Adipocyte (in vitro differentiated cells): Measurements from ENCODE around the gene PIM2.
A peak's percentile ranks its signal among the peaks of the same experiment; 100 is the strongest.

Source experiments
- DNase-seq: peaks from one replicate; pipeline ENCODE4 v3.0.0-alpha.2; 2015; ENCODE audit warnings: low read depth
- H3K27me3 ChIP-seq: replicated peaks from 2 replicates; pipeline ENCODE4 v1.7.0; 2013; ENCODE audit warnings: mild to moderate bottlenecking, low read length, moderate library complexity; ENCODE audit not compliant: control insufficient read depth, insufficient read depth
- H3K36me3 ChIP-seq: 2 replicates; pipeline ENCODE4 v1.7.0; 2013; ENCODE audit warnings: low read length, mild to moderate bottlenecking, moderate library complexity; ENCODE audit not compliant: control insufficient read depth, insufficient read depth, severe bottlenecking
- H3K4me1 ChIP-seq: 2 replicates; pipeline ENCODE4 v1.7.0; 2013; ENCODE audit warnings: mild to moderate bottlenecking, low read length, moderate library complexity; ENCODE audit not compliant: control insufficient read depth, insufficient read depth
- H3K4me3 ChIP-seq: 2 replicates; pipeline ENCODE4 v1.7.0; 2013; ENCODE audit warnings: mild to moderate bottlenecking, low read length, moderate library complexity
- H3K9ac ChIP-seq: 2 replicates; pipeline ENCODE4 v1.7.0; 2013; ENCODE audit warnings: mild to moderate bottlenecking, low read length, moderate library complexity
- H3K9me3 ChIP-seq: 2 replicates; pipeline ENCODE4 v1.7.0; 2013; ENCODE audit warnings: mild to moderate bottlenecking, low read length, moderate library complexity; ENCODE audit not compliant: control insufficient read depth

PIM2 gene

DNA sequence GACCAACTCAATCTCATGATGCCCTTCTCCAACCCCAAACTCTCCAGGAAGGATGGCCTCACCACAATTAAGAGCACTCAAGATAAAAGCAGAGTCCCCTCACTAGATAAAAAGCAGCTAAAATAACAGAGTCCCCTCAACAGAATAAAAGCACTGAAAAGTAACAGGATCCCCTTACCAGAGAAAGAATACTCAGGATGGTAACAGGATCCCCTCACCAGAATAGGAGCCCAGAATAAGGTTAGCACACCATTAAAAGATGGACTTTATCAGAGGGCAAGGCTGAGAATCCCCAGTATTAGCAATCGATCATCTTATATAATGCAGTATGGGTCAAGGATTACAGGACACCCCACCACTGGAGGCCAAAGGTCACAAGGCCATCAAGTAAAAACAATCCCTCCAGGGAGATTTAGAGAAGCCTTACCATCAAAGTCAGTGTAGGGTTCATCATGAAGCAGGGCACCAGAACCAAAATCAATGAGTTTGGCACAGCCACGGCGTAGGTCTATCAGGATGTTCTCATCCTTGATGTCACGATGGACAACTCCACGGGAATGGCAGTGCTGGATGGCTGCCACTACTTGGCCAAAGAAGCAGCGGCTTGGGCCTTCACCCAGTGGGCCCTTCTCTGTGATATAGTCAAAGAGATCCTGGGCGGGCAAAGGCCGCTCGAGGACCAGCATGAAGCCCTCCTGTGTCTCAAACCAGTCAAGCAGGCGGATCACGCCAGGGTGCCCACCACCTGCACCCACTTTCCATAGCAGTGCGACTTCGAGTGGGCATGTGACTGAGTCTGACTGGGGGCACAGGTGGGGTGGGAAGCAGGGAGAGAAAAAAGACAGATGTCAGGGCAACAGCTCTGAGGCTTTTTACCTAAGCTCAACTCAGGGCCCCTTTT is 4.0 kb downstream of the PIM2 start:
- H3K36me3 ChIP-seq = no peaks in the 10 kb centered on the region
- H3K4me3 ChIP-seq = no peak overlapping the region
- no peak overlapping the region for H3K9ac ChIP-seq
- H3K27me3 ChIP-seq = no peaks in the 10 kb centered on the region
- H3K9me3 ChIP-seq = no peaks in the 10 kb centered on the region
- H3K4me1 ChIP-seq = peaks cover 10% of the 10 kb centered on the region
- no peak for DNase-seq

DNA sequence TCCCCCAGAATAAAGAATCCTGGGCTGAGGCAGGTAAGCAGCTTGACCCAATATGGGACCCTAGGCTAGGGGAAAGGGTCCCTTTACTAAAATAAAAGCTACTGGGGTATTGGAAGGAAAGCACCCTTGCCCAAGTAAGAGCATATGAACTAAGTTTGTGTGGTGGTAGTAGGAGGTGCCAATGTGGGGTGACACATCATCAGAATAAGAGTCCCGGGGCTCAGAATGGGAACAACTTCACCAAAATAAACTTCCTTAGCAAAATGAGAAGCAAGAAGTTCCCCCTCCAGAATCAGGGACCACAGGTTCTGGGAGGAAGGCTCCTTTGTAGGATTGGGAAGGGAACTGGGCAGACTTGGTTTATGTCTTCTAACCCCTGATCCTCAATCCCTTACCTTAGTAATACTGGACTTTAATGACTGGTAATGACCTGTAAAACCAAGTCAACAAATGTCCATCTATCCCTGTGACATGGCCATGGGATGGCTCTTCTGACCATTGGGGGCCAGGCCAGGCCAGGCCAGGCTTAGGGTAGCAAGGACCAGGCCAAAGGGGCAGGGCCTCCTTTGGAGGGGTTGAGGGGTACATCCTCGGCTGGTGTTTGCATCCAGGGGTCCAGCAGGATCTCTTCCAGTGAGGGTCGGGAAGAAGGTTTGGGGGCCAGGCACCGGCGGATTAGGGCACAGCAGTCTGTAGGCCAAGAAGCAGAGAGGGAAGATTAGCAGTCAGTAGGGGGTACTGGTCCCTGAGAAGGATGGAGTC is 5.0 kb downstream of the PIM2 start:
- Histone ChIP-seq H3K36me3 (no peaks in the 10 kb centered on the region), H3K9me3 (no peaks in the 10 kb centered on the region), H3K9ac (no peak overlapping the region), H3K27me3 (no peaks in the 10 kb centered on the region), H3K4me1 (peaks cover 4% of the 10 kb centered on the region), H3K4me3 (no peak overlapping the region)
- no peak for DNase-seq

DNA sequence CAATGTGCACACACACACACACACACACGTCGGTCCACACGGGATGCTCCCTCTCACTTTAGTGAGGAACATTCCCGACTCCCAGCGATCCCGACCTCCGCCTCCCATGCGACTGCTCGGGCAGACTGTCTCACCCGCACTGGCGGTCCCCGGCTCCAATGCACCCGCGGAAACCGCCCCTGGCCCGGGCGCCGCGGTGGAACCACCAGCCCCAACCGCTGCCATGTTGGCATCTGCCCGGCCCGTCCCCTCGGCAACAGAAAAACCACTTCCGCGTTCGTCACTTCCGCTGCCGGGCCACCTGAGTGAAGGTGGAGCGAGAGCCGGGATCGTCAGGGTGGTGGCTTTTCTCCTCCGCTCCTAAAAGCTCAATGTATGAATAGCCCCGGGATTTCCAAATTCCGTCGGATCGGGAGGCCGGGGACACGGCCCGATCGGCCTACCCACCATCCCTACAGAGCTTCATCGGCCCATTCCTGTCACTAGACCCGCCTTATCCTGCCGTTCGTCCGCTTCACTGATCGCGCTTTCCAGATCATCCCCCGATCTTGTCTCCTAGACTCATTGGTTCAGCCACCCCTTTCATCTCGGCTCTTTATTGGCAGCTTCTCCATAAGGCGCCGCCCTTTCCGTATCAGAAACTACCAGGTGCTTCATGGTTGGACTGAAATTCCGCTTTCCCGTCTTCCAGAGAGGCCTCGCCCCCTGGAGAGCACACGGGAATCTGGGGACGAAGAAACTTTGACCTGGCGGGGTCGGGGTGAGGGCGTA is 7.2 kb downstream of the PIM2 start, which contains the start of gene SLC35A2:
Gene SLC35A2 (minus strand): TSS at position 235 of the 771 bp plus-strand sequence. CDS start 10 bp downstream, at position 225.
- H3K9ac ChIP-seq = peak within 1 kb of the TSS; percentile 86
- peak; percentile 82 for DNase-seq
- H3K4me3 ChIP-seq = peak within 1 kb of the TSS; percentile 89
- no peaks in the 10 kb centered on the region for H3K36me3 ChIP-seq
- H3K4me1 ChIP-seq = no peaks in the 10 kb centered on the region
- no peaks in the 10 kb centered on the region for H3K9me3 ChIP-seq
- no peaks in the 10 kb centered on the region for H3K27me3 ChIP-seq

DNA sequence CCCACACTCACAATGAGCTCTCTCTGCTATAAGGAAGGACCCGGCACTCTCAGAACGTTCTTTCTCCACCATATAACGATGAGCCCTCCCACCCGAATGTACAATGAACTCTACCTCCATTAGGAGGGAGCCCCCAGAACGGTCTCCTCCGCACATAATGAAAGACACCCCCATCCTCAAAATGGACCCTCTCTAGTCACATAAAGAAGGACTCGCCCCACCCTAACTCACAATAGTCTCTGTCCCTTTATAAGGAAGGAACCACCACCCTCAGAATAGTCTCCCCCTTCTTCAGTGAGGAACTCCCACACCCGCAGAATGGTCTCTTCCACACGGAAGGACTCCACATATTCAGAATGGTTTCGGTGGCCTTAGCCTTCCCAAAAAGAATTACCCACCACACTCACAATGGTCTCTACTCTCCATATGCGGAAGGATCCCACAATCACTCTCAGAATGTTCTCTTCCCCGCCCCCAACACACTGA is 7.9 kb downstream of the PIM2 start:
- peaks cover 6% of the 10 kb centered on the region for H3K36me3 ChIP-seq
- H3K9me3 ChIP-seq = no peaks in the 10 kb centered on the region
- peak overlapping the region; percentile 86 for H3K9ac ChIP-seq
- DNase-seq = peak; percentile 42
- no peaks in the 10 kb centered on the region for H3K27me3 ChIP-seq
- H3K4me3 ChIP-seq = peak overlapping the region; percentile 89
- H3K4me1 ChIP-seq = no peaks in the 10 kb centered on the region

DNA sequence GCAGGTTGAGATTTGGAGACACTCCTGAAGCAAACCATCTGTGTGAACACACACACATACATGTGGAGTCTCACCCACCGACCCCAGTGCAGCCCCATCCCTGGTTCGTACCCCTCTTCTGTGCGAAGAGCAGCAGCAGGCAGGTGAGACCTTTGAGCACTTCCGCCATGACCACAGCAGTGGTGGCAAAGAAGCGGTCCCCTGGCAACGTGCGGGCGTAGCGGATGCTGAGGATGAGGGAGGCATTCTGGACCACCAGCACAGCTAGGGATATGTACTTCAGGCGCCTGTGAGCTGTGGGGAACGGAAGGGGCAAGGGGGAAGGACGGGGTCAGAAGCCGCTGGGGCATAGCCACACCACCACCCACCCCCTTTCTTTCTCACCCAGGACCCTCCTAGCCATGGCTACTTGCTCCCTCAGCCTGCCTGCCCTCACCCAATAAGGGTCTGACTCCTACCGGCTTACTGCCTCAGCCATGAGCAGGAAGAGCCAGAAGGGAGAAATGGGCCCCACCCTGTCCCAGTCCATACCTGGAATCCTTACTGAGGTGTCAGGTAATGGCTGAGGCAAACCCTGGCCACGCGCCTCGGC is 9.0 kb downstream of the PIM2 start:
- H3K9me3 ChIP-seq = no peaks in the 10 kb centered on the region
- peak overlapping the region; percentile 89 for H3K4me3 ChIP-seq
- no peaks in the 10 kb centered on the region for H3K27me3 ChIP-seq

DNA sequence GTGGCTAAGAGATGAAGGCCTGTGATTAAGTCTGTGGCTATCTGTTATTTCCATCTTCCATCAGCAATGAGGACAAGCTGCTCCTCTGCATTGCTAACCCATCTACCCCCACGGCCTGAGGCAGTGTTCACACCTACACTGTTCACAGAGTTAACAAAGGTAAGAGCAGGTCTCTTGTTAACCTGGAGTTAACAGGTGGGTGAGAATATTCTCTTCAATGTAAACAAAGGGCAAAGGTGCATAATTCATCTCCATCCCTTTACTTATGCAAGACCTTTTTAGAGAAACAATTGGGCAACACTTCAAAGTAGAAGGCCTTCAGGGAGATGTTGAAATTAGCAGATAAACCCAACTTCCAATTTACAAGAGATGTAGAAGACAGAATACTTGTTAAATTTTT is 10.2 kb downstream of the PIM2 start:
- no peak overlapping the region for H3K9ac ChIP-seq
- H3K4me1 ChIP-seq = no peaks in the 10 kb centered on the region
- no peak for DNase-seq
- peaks cover 15% of the 10 kb centered on the region for H3K36me3 ChIP-seq
- no peaks in the 10 kb centered on the region for H3K9me3 ChIP-seq
- no peaks in the 10 kb centered on the region for H3K27me3 ChIP-seq
- H3K4me3 ChIP-seq = no peak overlapping the region

More for the DNA sequence above, 9.0 kb downstream of the PIM2 start:
- Histone ChIP-seq H3K9ac (no peak overlapping the region), H3K4me1 (no peaks in the 10 kb centered on the region), H3K36me3 (peaks cover 14% of the 10 kb centered on the region)
- DNase-seq = no peak

DNA sequence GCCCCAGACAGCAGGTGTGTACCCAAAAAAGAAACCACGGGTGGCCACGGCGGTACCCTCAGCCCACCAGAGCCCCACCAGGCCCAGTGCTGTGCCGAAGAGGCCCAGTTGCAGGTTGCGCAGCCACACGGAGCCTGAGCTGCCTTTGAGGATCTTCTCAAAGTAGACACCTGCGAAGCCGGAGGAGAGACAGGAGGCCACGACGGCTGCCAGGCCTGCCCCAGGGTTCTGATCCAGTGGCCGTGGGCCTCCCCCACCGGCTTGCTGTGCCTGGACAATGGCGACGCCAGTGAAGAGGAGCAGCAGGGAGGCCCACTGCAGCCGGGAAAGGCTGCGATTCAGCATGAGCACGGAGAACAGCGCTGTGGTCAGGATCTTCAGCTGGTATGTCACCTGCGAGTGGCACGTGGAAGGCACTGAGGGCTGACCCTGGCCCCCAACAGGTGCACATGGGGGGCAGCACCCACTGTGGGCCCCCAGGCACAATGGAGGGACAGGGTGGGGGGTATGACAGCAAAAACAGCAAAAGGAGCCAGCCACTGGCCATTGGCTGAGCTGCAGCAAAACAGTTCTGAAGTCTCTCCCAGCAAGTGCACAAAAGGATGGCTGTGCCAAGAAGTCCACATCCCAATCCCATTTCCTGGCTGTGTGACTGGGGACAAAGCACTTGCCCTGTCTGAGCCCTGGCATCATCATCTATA is 13.6 kb downstream of the PIM2 start:
- H3K27me3 ChIP-seq = no peaks in the 10 kb centered on the region
- H3K9me3 ChIP-seq = no peaks in the 10 kb centered on the region
- H3K36me3 ChIP-seq = peaks cover 44% of the 10 kb centered on the region
- no peak overlapping the region for H3K9ac ChIP-seq
- no peak overlapping the region for H3K4me3 ChIP-seq
- H3K4me1 ChIP-seq = no peaks in the 10 kb centered on the region
- no peak for DNase-seq

DNA sequence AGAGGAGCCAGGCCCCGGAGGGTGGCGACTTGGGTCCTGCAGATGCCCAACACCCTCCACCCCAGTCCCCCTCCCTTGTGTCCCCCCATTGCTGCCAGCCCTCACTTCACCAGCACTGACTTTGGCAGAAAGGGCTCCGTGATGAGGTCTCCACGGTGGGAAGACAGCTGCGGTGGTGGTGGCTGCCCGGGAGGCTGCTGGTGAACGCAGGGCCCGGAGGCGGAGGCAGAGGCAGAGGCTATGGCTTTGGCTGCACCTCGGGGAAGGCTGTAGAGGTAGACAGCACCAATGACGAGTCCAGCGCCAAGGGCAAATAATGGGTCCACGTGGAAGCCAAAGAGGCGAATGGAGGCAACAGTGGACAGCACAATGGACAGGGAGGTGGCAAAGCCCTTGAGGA is 14.2 kb downstream of the PIM2 start:
- Histone ChIP-seq H3K27me3 (no peaks in the 10 kb centered on the region), H3K36me3 (peaks cover 44% of the 10 kb centered on the region), H3K9me3 (no peaks in the 10 kb centered on the region), H3K4me3 (no peak overlapping the region), H3K4me1 (no peaks in the 10 kb centered on the region), H3K9ac (no peak overlapping the region)
- DNase-seq = no peak

DNA sequence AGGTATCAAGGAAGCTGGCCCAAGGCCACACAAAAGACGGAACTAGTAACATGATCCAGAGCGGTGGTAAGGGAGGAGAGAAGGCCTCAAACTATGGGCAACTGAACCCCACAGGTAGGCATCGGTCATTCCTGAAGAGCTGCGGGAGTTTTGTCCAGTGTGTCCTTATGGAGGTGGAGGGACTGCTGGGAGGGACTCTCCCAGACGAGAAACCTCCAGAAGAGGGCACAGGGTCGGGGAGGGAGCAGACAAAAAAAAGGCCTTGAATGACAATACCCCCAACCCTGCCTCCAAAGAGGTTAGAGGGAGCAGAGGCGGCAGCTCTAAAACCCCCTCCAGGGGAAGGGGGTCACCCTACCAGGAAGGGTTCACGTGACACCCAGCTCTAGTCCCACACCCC is 14.6 kb downstream of the PIM2 start:
- DNase-seq = no peak
- Histone ChIP-seq H3K9ac (no peak overlapping the region), H3K36me3 (peaks cover 44% of the 10 kb centered on the region), H3K27me3 (no peaks in the 10 kb centered on the region), H3K4me1 (no peaks in the 10 kb centered on the region), H3K9me3 (no peaks in the 10 kb centered on the region), H3K4me3 (no peak overlapping the region)

DNA sequence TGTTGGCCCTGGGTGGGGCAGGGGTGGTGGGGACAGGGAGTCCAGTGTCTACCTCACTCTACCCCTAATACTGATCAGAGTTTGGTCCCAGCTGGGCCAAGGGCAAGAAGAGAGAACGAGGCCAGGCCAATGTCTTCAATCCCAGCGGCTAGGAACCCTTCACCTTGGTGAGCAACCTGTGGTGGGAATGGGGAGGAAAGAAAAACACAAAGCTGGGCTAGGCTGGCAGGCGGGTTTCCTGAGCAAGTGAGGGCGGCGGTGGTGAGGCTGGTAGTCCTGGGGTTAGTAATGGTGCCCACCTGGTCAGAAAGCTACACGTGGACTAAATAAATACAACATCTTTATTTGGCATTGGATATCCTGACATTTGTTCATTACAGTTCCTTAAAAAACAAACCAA is 15.5 kb downstream of the PIM2 start:
- no peaks in the 10 kb centered on the region for H3K4me1 ChIP-seq
- no peaks in the 10 kb centered on the region for H3K27me3 ChIP-seq
- no peak for DNase-seq
- H3K9me3 ChIP-seq = no peaks in the 10 kb centered on the region
- H3K9ac ChIP-seq = no peak overlapping the region
- H3K4me3 ChIP-seq = no peak overlapping the region
- H3K36me3 ChIP-seq = peaks cover 44% of the 10 kb centered on the region
